HG03442 (cell line): ENCODE data around the gene OCA2.

ENCODE experiments used
- ATAC-seq: cut with Tn5 transposase; IDR thresholded peaks from one replicate; pipeline ENCODE4 v1.9.1; 2021; ENCODE audit warnings: mild to moderate bottlenecking, moderate library complexity; ENCODE audit not compliant: unreplicated experiment

OCA2 gene

GRCh38 chr15:28082891-28083684, 16.0 kb downstream of the OCA2 start:
- ATAC-seq = no peak

- ATAC-seq = no peak
These were observed 17.5 kb downstream of the OCA2 start for GRCh38 chr15:28081594-28081993.

- ATAC-seq = no peak
These were observed 18.7 kb downstream of the OCA2 start for GRCh38 chr15:28080386-28080785.

GRCh38 chr15:28079313-28079969, 19.7 kb downstream of the OCA2 start:
- no peak for ATAC-seq

- ATAC-seq = no peak
These were observed 20.9 kb downstream of the OCA2 start for GRCh38 chr15:28078191-28078719.

- ATAC-seq = no peak
These were observed 23.5 kb downstream of the OCA2 start for GRCh38 chr15:28075573-28075972.

- ATAC-seq = no peak
These were observed 30.2 kb downstream of the OCA2 start for GRCh38 chr15:28068930-28069329.

GRCh38 chr15:28066231-28066630, 32.9 kb downstream of the OCA2 start:
- no peak for ATAC-seq

- no peak for ATAC-seq
These were observed 39.1 kb downstream of the OCA2 start for GRCh38 chr15:28060005-28060404.

- ATAC-seq = no peak
These were observed 41.0 kb downstream of the OCA2 start for GRCh38 chr15:28058082-28058481.

- ATAC-seq = no peak
These were observed 47.0 kb downstream of the OCA2 start for GRCh38 chr15:28051955-28052633.

- no peak for ATAC-seq
These were observed 49.5 kb downstream of the OCA2 start for GRCh38 chr15:28049581-28049980.

GRCh38 chr15:28047277-28047676, 51.8 kb downstream of the OCA2 start:
- ATAC-seq = no peak

- no peak for ATAC-seq
These were observed 54.9 kb downstream of the OCA2 start for GRCh38 chr15:28044121-28044672.

GRCh38 chr15:28043691-28044091, 55.4 kb downstream of the OCA2 start:
- no peak for ATAC-seq

- no peak for ATAC-seq
These were observed 61.0 kb downstream of the OCA2 start for GRCh38 chr15:28037969-28038590.

GRCh38 chr15:28033443-28033842, 65.7 kb downstream of the OCA2 start:
- no peak for ATAC-seq

GRCh38 chr15:28030801-28031200, 68.3 kb downstream of the OCA2 start:
- ATAC-seq = no peak

GRCh38 chr15:28027714-28028076, 71.4 kb downstream of the OCA2 start:
- ATAC-seq = no peak

- no peak for ATAC-seq
These were observed 72.1 kb downstream of the OCA2 start for GRCh38 chr15:28026764-28027713.
